Sigmoid colon (tissue), 7 donors: ENCODE measurements around the gene XNDC1N. TPM values are rescaled to one million over a fixed set of nuclear protein-coding genes. Genes with fewer than 3 reads are reported as not detected.
A peak's percentile ranks its signal among the peaks of the same experiment; 100 is the strongest.

ENCODE experiments used
- DNase-seq: peaks from one replicate; pipeline ENCODE4 v3.0.0-alpha.2; 2019
- H3K27ac ChIP-seq, 4 donors: fragments of 200-600 bp; sonication (generic); one replicate each; pipeline ENCODE4 v1.5.1; 2016 to 2019; ENCODE audit warnings: mild to moderate bottlenecking in 1 of 4
- H3K27me3 ChIP-seq, 3 donors: fragments of 200-600 bp; sonication (generic); one replicate each; pipeline ENCODE4 v1.5.1; 2019; ENCODE audit warnings: mild to moderate bottlenecking in 1 of 3
- H3K36me3 ChIP-seq, 4 donors: fragments of 200-600 bp; sonication (generic); one replicate each; pipeline ENCODE4 v1.5.1; 2016 to 2019
- H3K4me1 ChIP-seq, 4 donors: fragments of 200-600 bp; sonication (generic); one replicate each; pipeline ENCODE4 v1.5.1; 2017 to 2019
- H3K4me3 ChIP-seq, 4 donors: fragments of 200-600 bp; sonication (generic); one replicate each; pipeline ENCODE4 v1.5.1; 2017 to 2019; ENCODE audit warnings: mild to moderate bottlenecking in 2 of 4, moderate library complexity in 1 of 4
- H3K9me3 ChIP-seq, 4 donors: fragments of 200-600 bp in 3 of 4; sonication (generic) in 3 of 4; one replicate each; pipeline versions ENCODE4 v1.5.1 to v1.6.1; 2013 to 2019
- EP300 ChIP-seq, 4 donors: sonication (generic); formaldehyde crosslinking; IDR thresholded peaks; one replicate each; pipeline ENCODE4 v1.6.1; 2017; ENCODE audit warnings: antibody characterized with exemption in 4 of 4
- POLR2A ChIP-seq, 2 donors: fragments of 450-650 bp; IDR thresholded peaks; one replicate each; pipeline ENCODE4 v1.6.1; 2016; ENCODE audit warnings: antibody characterized with exemption in 2 of 2, mild to moderate bottlenecking in 2 of 2, moderate library complexity in 2 of 2
- POLR2AphosphoS5 ChIP-seq, 4 donors: sonication (generic); formaldehyde crosslinking; IDR thresholded peaks; one replicate each; pipeline ENCODE4 v1.6.1; 2017; ENCODE audit warnings: antibody characterized with exemption in 4 of 4
- WGBS, 2 donors: extraction: QIAGEN DNeasy Blood & Tissue Kit; methylation state at CpG; one replicate each; pipeline ENCODE4 v1.1.7; 2013; 5-methylcytosine and 5-hydroxymethylcytosine counted together
- intact Hi-C: fragments of 100-400 bp; cut with DNase I; formaldehyde crosslinking; loops from one replicate; pipeline ENCODE4 v1.15.1; 2023
- polyA plus RNA-seq, 3 donors: library from polyadenylated mRNA; stranded (reverse); fragments of 200-250 nt; gene quantifications; one replicate each; pipeline ENCODE4 v1.2.3, GENCODE V29; 2013
- total RNA-seq, 4 donors: library from RNA; depleted of rRNA; stranded (reverse); fragments of >200 nt; gene quantifications; one replicate each; pipeline ENCODE4 v1.1.0, GENCODE V29; 2016
- TF ChIP-seq, protein P1 (sequence below), 4 experiments: fragments of 450-650 bp in 3 of 4; fragments of 200-600 bp in 1 of 4; IDR thresholded peaks; one replicate each; pipeline ENCODE4 v1.5.1; 2016 to 2019; ENCODE audit warnings: antibody characterized with exemption in 4 of 4, mild to moderate bottlenecking in 3 of 4, moderate library complexity in 2 of 4
- donor health status: healthy with polysubstance abuse.
- donor health status: Bipolar disorder and iron deficiency.
- donor health status: healthy.

The XNDC1N gene
- total and polyA plus RNA-seq, 7 donors: 1.8 to 10.0 (median 6.3) TPM

- no peak for DNase-seq
- H3K27me3 ChIP-seq: no peaks in the 10 kb centered on the region
- WGBS, 2 donors: 94 to 99% methylated on average over 2 of the region's 2 CpGs
- H3K4me1 ChIP-seq: peaks cover 0 to 6% (median 2%) of the 10 kb centered on the region in 4 donors
- no peaks in the 10 kb centered on the region for H3K9me3 ChIP-seq
- intact Hi-C loops: loop anchor here (10.0 kb wide), 1 partner anchor 443 kb away; no protein-coding TSS in a partner anchor
- peaks cover 0 to 13% (median 2%) of the 10 kb centered on the region in 4 donors for H3K36me3 ChIP-seq
- no peak overlapping the region for H3K27ac ChIP-seq
- no peak overlapping the region for H3K4me3 ChIP-seq
- no peak for TF ChIP-seq POLR2A (IDR thresholded peaks at IDR 0.05)
Observed at GRCh38 chr11:71971680-71972079, 43.3 kb upstream of the XNDC1N start.

DNA sequence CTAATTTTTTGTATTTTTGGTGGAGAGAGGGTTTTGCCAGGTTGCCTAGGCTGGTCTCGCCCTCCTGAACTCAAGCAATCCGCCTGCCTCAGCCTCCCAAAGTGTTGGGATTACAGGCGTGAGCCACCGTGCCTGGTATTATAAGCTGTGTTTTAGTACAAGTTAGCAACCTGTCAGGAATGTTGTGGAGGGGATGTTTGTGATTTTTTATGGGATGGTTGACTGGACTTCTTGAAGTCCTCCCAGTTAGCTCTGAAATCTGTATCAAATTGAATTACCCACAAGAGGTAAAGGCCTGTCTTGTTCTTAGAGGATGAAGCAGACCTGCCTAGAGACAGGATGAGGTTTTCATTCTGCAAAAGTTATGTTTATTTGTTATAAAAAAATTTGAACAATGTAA is 36.2 kb upstream of the XNDC1N start:
- no peak for DNase-seq
- intact Hi-C loops: no loop called here
- no peaks in the 10 kb centered on the region for H3K27me3 ChIP-seq
- TF ChIP-seq POLR2A (IDR thresholded peaks at IDR 0.05) (no peak), POLR2AphosphoS5 (IDR thresholded peaks at IDR 0.05) (no peak)
- no peak overlapping the region for H3K4me3 ChIP-seq
- H3K27ac ChIP-seq: no peak overlapping the region
- 94% methylated on average over 4 of the region's 4 CpGs for WGBS, 2 donors
- peaks cover 0 to 13% (median 10%) of the 10 kb centered on the region in 4 donors for H3K4me1 ChIP-seq
- H3K9me3 ChIP-seq: peaks cover 0 to 4% (median 0%) of the 10 kb centered on the region in 4 donors
- H3K36me3 ChIP-seq: peaks cover 5 to 29% (median 9%) of the 10 kb centered on the region in 4 donors

- H3K4me1 ChIP-seq: peaks cover 0 to 13% (median 10%) of the 10 kb centered on the region in 4 donors
- TF ChIP-seq, protein P1, sequence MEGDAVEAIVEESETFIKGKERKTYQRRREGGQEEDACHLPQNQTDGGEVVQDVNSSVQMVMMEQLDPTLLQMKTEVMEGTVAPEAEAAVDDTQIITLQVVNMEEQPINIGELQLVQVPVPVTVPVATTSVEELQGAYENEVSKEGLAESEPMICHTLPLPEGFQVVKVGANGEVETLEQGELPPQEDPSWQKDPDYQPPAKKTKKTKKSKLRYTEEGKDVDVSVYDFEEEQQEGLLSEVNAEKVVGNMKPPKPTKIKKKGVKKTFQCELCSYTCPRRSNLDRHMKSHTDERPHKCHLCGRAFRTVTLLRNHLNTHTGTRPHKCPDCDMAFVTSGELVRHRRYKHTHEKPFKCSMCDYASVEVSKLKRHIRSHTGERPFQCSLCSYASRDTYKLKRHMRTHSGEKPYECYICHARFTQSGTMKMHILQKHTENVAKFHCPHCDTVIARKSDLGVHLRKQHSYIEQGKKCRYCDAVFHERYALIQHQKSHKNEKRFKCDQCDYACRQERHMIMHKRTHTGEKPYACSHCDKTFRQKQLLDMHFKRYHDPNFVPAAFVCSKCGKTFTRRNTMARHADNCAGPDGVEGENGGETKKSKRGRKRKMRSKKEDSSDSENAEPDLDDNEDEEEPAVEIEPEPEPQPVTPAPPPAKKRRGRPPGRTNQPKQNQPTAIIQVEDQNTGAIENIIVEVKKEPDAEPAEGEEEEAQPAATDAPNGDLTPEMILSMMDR (IDR thresholded peaks at IDR 0.05): no peak
- no peak for TF ChIP-seq POLR2A (IDR thresholded peaks at IDR 0.05)
- TF ChIP-seq POLR2AphosphoS5 (IDR thresholded peaks at IDR 0.05): no peak
- TF ChIP-seq EP300 (IDR thresholded peaks at IDR 0.05): no peak
- intact Hi-C loops: no loop called here
- H3K27me3 ChIP-seq: no peaks in the 10 kb centered on the region
- 94 to 95% methylated on average over 8 of the region's 8 CpGs for WGBS, 2 donors
- H3K9me3 ChIP-seq: peaks cover 0 to 4% (median 0%) of the 10 kb centered on the region in 4 donors
- H3K4me3 ChIP-seq: no peak overlapping the region
- no peak for DNase-seq
- peak overlapping the region in 2 of 4 donors; percentile 8 to 27 for H3K27ac ChIP-seq
- peaks cover 5 to 25% (median 9%) of the 10 kb centered on the region in 4 donors for H3K36me3 ChIP-seq
Observed at GRCh38 chr11:71963468-71963867, 35.1 kb upstream of the XNDC1N start.

DNA sequence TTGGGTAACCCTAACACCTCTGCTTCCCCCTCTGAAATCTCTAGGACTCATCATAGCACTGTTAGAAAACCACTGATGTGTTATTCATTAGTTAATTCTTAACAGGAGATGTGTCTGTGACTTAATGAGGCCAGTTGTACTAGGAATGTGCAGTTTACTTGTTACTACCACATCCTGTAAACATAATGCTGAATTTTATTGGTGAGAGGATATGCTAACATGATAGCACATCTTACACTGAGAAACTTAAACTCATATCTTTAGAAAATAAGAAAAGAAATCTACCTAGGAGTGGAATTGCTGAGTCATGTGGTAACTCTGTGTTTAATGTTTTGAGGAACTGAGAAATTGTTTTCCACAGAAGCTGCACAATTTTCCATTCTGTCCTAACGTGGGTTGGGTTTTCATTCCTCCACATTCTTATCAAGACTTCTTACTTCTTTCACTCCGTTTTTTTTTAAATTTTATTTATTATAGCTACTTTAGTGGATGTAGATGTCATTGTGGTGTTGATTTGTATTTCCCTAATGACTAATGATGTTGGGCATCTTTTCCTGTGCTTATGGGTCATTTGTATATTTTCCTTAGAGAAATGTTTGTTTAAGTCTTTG is 34.1 kb upstream of the XNDC1N start:
- WGBS, 2 donors: 48 to 73% methylated on average over 2 of the region's 2 CpGs
- Histone ChIP-seq H3K27me3 (no peaks in the 10 kb centered on the region), H3K27ac (peak overlapping the region in 3 of 4 donors; percentile 27 to 65 (median 28)), H3K4me3 (no peak overlapping the region), H3K36me3 (peaks cover 5 to 25% (median 9%) of the 10 kb centered on the region in 4 donors), H3K9me3 (peaks cover 0 to 4% (median 0%) of the 10 kb centered on the region in 4 donors), H3K4me1 (peaks cover 0 to 13% (median 10%) of the 10 kb centered on the region in 4 donors)
- no peak for DNase-seq
- TF ChIP-seq POLR2AphosphoS5 (IDR thresholded peaks at IDR 0.05) (no peak), EP300 (IDR thresholded peaks at IDR 0.05) (no peak), POLR2A (IDR thresholded peaks at IDR 0.05) (no peak)
- TF ChIP-seq, protein P1 (IDR thresholded peaks at IDR 0.05): no peak
- intact Hi-C loops: no loop called here

DNA sequence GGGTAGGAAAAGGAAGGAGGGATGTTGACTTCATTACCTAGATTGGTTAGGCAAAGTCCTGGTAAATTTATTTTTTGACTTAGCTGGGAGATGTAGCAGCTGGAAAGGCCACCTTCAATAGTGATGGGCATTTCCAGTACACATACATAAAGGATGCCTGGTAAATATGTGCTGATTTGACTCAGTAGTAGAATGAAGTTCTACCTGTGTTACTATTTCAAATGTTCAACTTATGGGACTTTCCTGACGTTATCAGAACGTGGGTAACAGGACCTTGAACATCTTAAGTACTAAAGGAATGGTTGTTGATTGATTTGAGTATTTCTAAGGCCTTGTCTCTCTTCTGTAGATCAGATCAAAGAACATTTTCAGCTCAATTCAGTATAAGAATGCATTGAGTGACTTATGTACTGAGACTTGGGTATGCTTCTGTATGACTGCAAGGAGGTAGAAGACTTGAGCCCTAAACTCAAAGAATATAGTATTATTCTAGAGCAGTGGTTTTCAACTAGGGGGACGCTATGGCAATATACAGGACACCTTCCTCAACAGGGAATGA is 27.6 kb upstream of the XNDC1N start:
- no peaks in the 10 kb centered on the region for H3K9me3 ChIP-seq
- peaks cover 0 to 8% (median 6%) of the 10 kb centered on the region in 4 donors for H3K4me1 ChIP-seq
- TF ChIP-seq EP300 (IDR thresholded peaks at IDR 0.05) (no peak), POLR2AphosphoS5 (IDR thresholded peaks at IDR 0.05) (no peak), POLR2A (IDR thresholded peaks at IDR 0.05) (no peak)
- TF ChIP-seq, protein P1 (IDR thresholded peaks at IDR 0.05): no peak
- no peak overlapping the region for H3K4me3 ChIP-seq
- intact Hi-C loops: no loop called here
- no peaks in the 10 kb centered on the region for H3K27me3 ChIP-seq
- DNase-seq: no peak
- H3K36me3 ChIP-seq: peaks cover 0 to 11% (median 0%) of the 10 kb centered on the region in 4 donors
- no peak overlapping the region for H3K27ac ChIP-seq
- 54 to 59% methylated on average over 3 of the region's 3 CpGs for WGBS, 2 donors
